CD14-positive monocyte (primary cell): Measurements from ENCODE around the gene LEO1. TPM values are rescaled to one million over a fixed set of nuclear protein-coding genes. Genes with fewer than 3 reads are reported as not detected.
"Not testable (repeated sequence)": the region's sequence is repeated elsewhere in the genome, so short reads cannot be mapped to it uniquely, and the experiment has no call there.

Experiments
- DNase-seq, 3 donors: peaks; one replicate each; pipeline ENCODE4 v3.0.0-alpha.2; 2011 to 2022
- H2AFZ ChIP-seq: 2 replicates; pipeline ENCODE4 v1.6.0; 2012; ENCODE audit warnings: mild to moderate bottlenecking, low read depth, low read length, inconsistent platforms; ENCODE audit not compliant: insufficient read depth, poor library complexity, severe bottlenecking
- H3K27ac ChIP-seq, 2 donors: 1 replicate in 1 of 2; 2 replicates in 1 of 2; pipeline ENCODE4 v1.5.1; 2012 to 2013; ENCODE audit warnings: low read length in 2 of 2, control low read depth in 1 of 2, inconsistent platforms in 1 of 2, low read depth in 1 of 2, mild to moderate bottlenecking in 1 of 2
- H3K27me3 ChIP-seq, 2 donors: one replicate each; pipeline versions ENCODE4 v1.6.0 to v1.6.1; 2011 to 2013; ENCODE audit warnings: low read length in 2 of 2; ENCODE audit not compliant: control insufficient read depth in 2 of 2, insufficient read depth in 2 of 2
- H3K36me3 ChIP-seq, 2 donors: replicated peaks in 1 of 2; 1 replicate in 1 of 2; 2 replicates in 1 of 2; pipeline versions ENCODE4 v1.5.1 to v1.6.1; 2012 to 2013; ENCODE audit warnings: low read length in 2 of 2, control low read depth in 1 of 2, inconsistent platforms in 1 of 2, mild to moderate bottlenecking in 1 of 2; ENCODE audit not compliant: insufficient read depth in 2 of 2, control insufficient read depth in 1 of 2
- H3K4me1 ChIP-seq, 2 donors: 1 replicate in 1 of 2; 2 replicates in 1 of 2; pipeline versions ENCODE4 v1.5.1 to v1.6.1; 2012 to 2013; ENCODE audit warnings: low read length in 2 of 2, control low read depth in 1 of 2, inconsistent platforms in 1 of 2, mild to moderate bottlenecking in 1 of 2, moderate library complexity in 1 of 2; ENCODE audit not compliant: insufficient read depth in 2 of 2, control insufficient read depth in 1 of 2
- H3K4me2 ChIP-seq: replicated peaks from 2 replicates; pipeline ENCODE3; 2012; ENCODE audit warnings: low read length, moderate library complexity, mild to moderate bottlenecking; ENCODE audit not compliant: poor library complexity, severe bottlenecking; ENCODE audit errors: extremely low read depth
- H3K4me3 ChIP-seq, 3 experiments: fragments of 200-600 bp in 1 of 3; sonication (generic) in 1 of 3; replicated peaks in 1 of 3; 1 replicate in 2 of 3; 2 replicates in 1 of 3; pipeline ENCODE4 v1.5.1; 2011 to 2013; ENCODE audit warnings: low read length in 3 of 3, mild to moderate bottlenecking in 3 of 3, control low read depth in 2 of 3, low read depth in 2 of 3, inconsistent platforms in 1 of 3, moderate library complexity in 1 of 3
- H3K79me2 ChIP-seq: 2 replicates; pipeline ENCODE4 v1.6.0; 2012; ENCODE audit warnings: mild to moderate bottlenecking, control low read depth, inconsistent platforms, low read length, moderate library complexity; ENCODE audit not compliant: insufficient read depth
- H3K9ac ChIP-seq: 2 replicates; pipeline ENCODE4 v1.6.0; 2017; ENCODE audit warnings: low read length, mild to moderate bottlenecking; ENCODE audit not compliant: insufficient read depth, poor library complexity, severe bottlenecking
- H3K9me3 ChIP-seq, 2 donors: replicated peaks in 1 of 2; 1 replicate in 1 of 2; 2 replicates in 1 of 2; pipeline versions ENCODE4 v1.5.1 to v1.6.1; 2012 to 2013; ENCODE audit warnings: low read length in 2 of 2, control low read depth in 1 of 2; ENCODE audit not compliant: control insufficient read depth in 1 of 2, insufficient read depth in 1 of 2
- H4K20me1 ChIP-seq: 2 replicates; pipeline ENCODE4 v1.6.0; 2012; ENCODE audit warnings: mild to moderate bottlenecking, low read length, control low read depth, moderate library complexity; ENCODE audit not compliant: insufficient read depth
- H3K27ac Mint-ChIP-seq, 7 donors: one replicate each; pipeline ENCODE4 v1.8.0; 2020; ENCODE audit warnings: mild to moderate bottlenecking in 7 of 7, mixed read lengths in 7 of 7, moderate library complexity in 6 of 7, inconsistent platforms in 2 of 7
- H3K27me3 Mint-ChIP-seq, 3 donors: one replicate each; pipeline ENCODE4 v1.8.0; 2021 to 2022; ENCODE audit warnings: low read depth in 3 of 3, mild to moderate bottlenecking in 3 of 3, mixed read lengths in 3 of 3, moderate library complexity in 3 of 3, inconsistent platforms in 1 of 3
- H3K36me3 Mint-ChIP-seq, 2 donors: one replicate each; pipeline ENCODE4 v1.8.0; 2020; ENCODE audit warnings: mixed read lengths in 2 of 2, inconsistent platforms in 1 of 2, mild to moderate bottlenecking in 1 of 2
- H3K4me1 Mint-ChIP-seq: one replicate; pipeline ENCODE4 v1.8.0; 2020; ENCODE audit warnings: mild to moderate bottlenecking, mixed read lengths
- H3K4me3 Mint-ChIP-seq, 2 donors: one replicate each; pipeline ENCODE4 v1.8.0; 2020; ENCODE audit warnings: mild to moderate bottlenecking in 2 of 2, mixed read lengths in 2 of 2, moderate library complexity in 1 of 2
- H3K9me3 Mint-ChIP-seq, 7 donors: one replicate each; pipeline ENCODE4 v1.8.0; 2020 to 2022; ENCODE audit warnings: mixed read lengths in 7 of 7, mild to moderate bottlenecking in 6 of 7, moderate library complexity in 6 of 7, inconsistent platforms in 2 of 7
- WGBS: methylation state at CpG from one replicate; pipeline ENCODE4 v1.1.5; 2013; ENCODE audit warnings: missing lambda C conversion rate; ENCODE audit not compliant: insufficient coverage; 5-methylcytosine and 5-hydroxymethylcytosine counted together
- intact Hi-C, 2 donors: fragments of 100-400 bp; cut with micrococcal nuclease; formaldehyde crosslinking; loops; one replicate each; pipeline versions ENCODE4 v1.15.0 to v1.15.1; 2023
- polyA plus RNA-seq, 3 donors: library from polyadenylated mRNA; depleted of rRNA in 1 of 3; unstranded in 2 of 3; stranded (reverse) in 1 of 3; fragments of 300-500 nt in 2 of 3; fragments of >200 nt in 1 of 3; fragmentation: Illumina TruSeq in 2 of 3; gene quantifications; 1 replicate in 2 of 3; 2 replicates in 1 of 3; pipeline ENCODE4 v1.2.3, GENCODE V29; 2012 to 2021
- TF ChIP-seq, protein P1 (sequence below): fragments of 200-600 bp; IDR thresholded peaks from one replicate; pipeline ENCODE4 v1.8.0; 2022; ENCODE audit warnings: antibody characterized with exemption, mild to moderate bottlenecking

The LEO1 gene
- polyA plus RNA-seq, 3 donors, result 1.4 to 9.3 (median 4.7) TPM

DNA sequence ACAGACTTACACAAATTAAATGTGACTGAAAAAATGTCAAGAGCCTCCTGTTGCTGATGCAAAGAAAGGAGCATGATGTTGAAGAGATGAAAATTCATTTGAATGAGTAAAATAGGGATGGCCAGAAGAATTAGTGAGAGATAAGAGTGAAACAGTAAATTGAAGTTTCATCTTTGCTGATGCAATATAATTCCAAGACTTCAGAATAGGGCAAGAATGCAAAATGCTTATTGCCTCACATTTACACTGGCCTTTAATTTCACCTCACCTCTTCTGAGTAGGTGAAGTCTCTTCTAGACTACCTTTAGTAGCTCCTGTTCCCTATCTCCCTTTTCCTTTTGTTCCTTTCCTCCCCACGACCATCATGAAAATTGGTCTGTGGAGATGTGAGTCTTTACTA, 32.1 kb upstream of the LEO1 start:
- peaks cover 14% of the 10 kb centered on the region for H3K4me1 Mint-ChIP-seq
- no peaks in the 10 kb centered on the region for H3K9me3 ChIP-seq
- H3K4me2 ChIP-seq, result no peak overlapping the region
- no peak overlapping the region for H3K4me3 ChIP-seq
- H3K4me1 ChIP-seq, result peaks cover 8 to 16% of the 10 kb centered on the region in 2 donors
- no peak overlapping the region for H3K27ac ChIP-seq
- no peaks in the 10 kb centered on the region for H3K36me3 ChIP-seq
- no peak overlapping the region for H3K27ac Mint-ChIP-seq
- intact Hi-C loops, result no loop called here
- H3K36me3 Mint-ChIP-seq, result no peaks in the 10 kb centered on the region
- WGBS, result no CpG with 5 or more reads among the region's 1 CpG
- no peak for DNase-seq
- H3K9me3 Mint-ChIP-seq, result peaks cover 0 to 8% (median 2%) of the 10 kb centered on the region in 7 donors
- TF ChIP-seq, protein P1, sequence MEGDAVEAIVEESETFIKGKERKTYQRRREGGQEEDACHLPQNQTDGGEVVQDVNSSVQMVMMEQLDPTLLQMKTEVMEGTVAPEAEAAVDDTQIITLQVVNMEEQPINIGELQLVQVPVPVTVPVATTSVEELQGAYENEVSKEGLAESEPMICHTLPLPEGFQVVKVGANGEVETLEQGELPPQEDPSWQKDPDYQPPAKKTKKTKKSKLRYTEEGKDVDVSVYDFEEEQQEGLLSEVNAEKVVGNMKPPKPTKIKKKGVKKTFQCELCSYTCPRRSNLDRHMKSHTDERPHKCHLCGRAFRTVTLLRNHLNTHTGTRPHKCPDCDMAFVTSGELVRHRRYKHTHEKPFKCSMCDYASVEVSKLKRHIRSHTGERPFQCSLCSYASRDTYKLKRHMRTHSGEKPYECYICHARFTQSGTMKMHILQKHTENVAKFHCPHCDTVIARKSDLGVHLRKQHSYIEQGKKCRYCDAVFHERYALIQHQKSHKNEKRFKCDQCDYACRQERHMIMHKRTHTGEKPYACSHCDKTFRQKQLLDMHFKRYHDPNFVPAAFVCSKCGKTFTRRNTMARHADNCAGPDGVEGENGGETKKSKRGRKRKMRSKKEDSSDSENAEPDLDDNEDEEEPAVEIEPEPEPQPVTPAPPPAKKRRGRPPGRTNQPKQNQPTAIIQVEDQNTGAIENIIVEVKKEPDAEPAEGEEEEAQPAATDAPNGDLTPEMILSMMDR, result no peak
- no peaks in the 10 kb centered on the region for H3K27me3 ChIP-seq
- no peaks in the 10 kb centered on the region for H3K79me2 ChIP-seq
- H4K20me1 ChIP-seq, result no peaks in the 10 kb centered on the region
- no peak overlapping the region for H3K4me3 Mint-ChIP-seq
- H3K27me3 Mint-ChIP-seq, result peaks cover under 1 to 6% (median 3%) of the 10 kb centered on the region in 3 donors
- H3K9ac ChIP-seq, result no peak overlapping the region
- no peak overlapping the region for H2AFZ ChIP-seq

DNA sequence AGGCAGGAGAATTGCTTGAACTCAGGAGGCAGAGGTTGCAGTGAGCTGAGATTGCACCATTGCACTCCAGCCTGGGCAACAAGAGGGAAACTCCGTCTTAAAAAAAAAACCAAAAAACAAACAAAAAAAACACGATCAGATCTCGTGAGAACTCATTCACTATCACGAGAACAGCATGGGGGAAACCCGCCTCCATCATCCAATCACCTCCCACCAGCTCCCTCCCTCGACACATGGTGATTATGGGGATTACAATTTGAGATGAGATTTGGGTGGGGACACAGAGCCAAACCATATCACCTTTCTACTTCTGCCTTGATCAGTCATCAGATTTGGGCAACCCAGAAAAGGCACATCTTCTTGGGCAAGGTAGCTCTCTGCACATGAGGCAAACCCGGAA, 31.5 kb upstream of the LEO1 start:
- H3K9me3 Mint-ChIP-seq, H3K9ac ChIP-seq, H3K4me1 Mint-ChIP-seq, H3K27ac ChIP-seq, H3K4me3 ChIP-seq, H3K4me3 Mint-ChIP-seq, H2AFZ ChIP-seq, H3K36me3 Mint-ChIP-seq, H3K9me3 ChIP-seq, H3K4me2 ChIP-seq, H3K27me3 ChIP-seq, H3K36me3 ChIP-seq, H3K27ac Mint-ChIP-seq, H4K20me1 ChIP-seq, H3K79me2 ChIP-seq, DNase-seq, H3K27me3 Mint-ChIP-seq, H3K4me1 ChIP-seq, intact Hi-C loops: not testable (repeated sequence)
- 100% methylated on average over 2 of the region's 7 CpGs for WGBS
